Left renal cortex interstitium (tissue), 4 donors: ENCODE results near the gene PIGK. TPM values are rescaled to one million over a fixed set of nuclear protein-coding genes. Genes with fewer than 3 reads are reported as not detected.
"Not testable (repeated sequence)": the region's sequence is repeated elsewhere in the genome, so short reads cannot be mapped to it uniquely, and the experiment has no call there.

Source experiments
- DNase-seq, 4 donors: peaks; one replicate each; pipeline ENCODE4 v3.0.0-alpha.2; 2013; ENCODE audit warnings: low read depth in 4 of 4, low spot score in 2 of 4, missing footprints in 1 of 4
- polyA plus RNA-seq, 4 donors: library from polyadenylated mRNA; unstranded; fragments of 120-200 nt; gene quantifications; one replicate each; pipeline ENCODE4 v1.2.1, GENCODE V29; 2013; ENCODE audit not compliant: insufficient read length in 4 of 4

The PIGK gene
- polyA plus RNA-seq, result 10 to 100 TPM; 43.4 to 58.9 (median 49.7) TPM

GRCh38 chr1:77219166-77219887 is at the start of gene PIGK:
Gene PIGK, minus strand, starts transcription at chr1:77219430. Its CDS starts 28 bp downstream, at chr1:77219402.
- peak; percentile 56 to 84 (median 80) for DNase-seq

GRCh38 chr1:77267035-77267434 is 47.8 kb upstream of the PIGK start:
- no peak for DNase-seq

- DNase-seq, result no peak
Measured at GRCh38 chr1:77265180-77265579, 46.0 kb upstream of the PIGK start.

GRCh38 chr1:77263708-77264107 is 44.5 kb upstream of the PIGK start:
- DNase-seq, result no peak

GRCh38 chr1:77253211-77253610 is 34.0 kb upstream of the PIGK start:
- DNase-seq, result no peak

- DNase-seq, result no peak
Measured at GRCh38 chr1:77250126-77250525, 30.9 kb upstream of the PIGK start.

- no peak for DNase-seq
Measured at GRCh38 chr1:77245830-77246229, 26.6 kb upstream of the PIGK start.

- no peak for DNase-seq
Measured at GRCh38 chr1:77239311-77239710, 20.1 kb upstream of the PIGK start.

- DNase-seq, result no peak
Measured at GRCh38 chr1:77238462-77238861, 19.2 kb upstream of the PIGK start.

GRCh38 chr1:77234943-77235342 is 15.7 kb upstream of the PIGK start:
- DNase-seq, result no peak

GRCh38 chr1:77234096-77234495 is 14.9 kb upstream of the PIGK start:
- no peak for DNase-seq

GRCh38 chr1:77232829-77233228 is 13.6 kb upstream of the PIGK start:
- no peak for DNase-seq

- DNase-seq, result peak in 1 of 4 donors; percentile 6
Measured at GRCh38 chr1:77230051-77230450, 10.8 kb upstream of the PIGK start.

GRCh38 chr1:77228836-77229235 is 9.6 kb upstream of the PIGK start:
- DNase-seq, result no peak

GRCh38 chr1:77227381-77227780 is 8.2 kb upstream of the PIGK start:
- no peak for DNase-seq

- no peak for DNase-seq
Measured at GRCh38 chr1:77222496-77222895, 3.3 kb upstream of the PIGK start.

- no peak for DNase-seq
Measured at GRCh38 chr1:77220687-77221463, 1.6 kb upstream of the PIGK start.

GRCh38 chr1:77218477-77219165 is 609 bp downstream of the PIGK start:
- peak in 2 of 4 donors; percentile 2 to 20 for DNase-seq

GRCh38 chr1:77204043-77204442 is 15.2 kb downstream of the PIGK start:
- DNase-seq, result not testable (repeated sequence)

GRCh38 chr1:77202751-77203150 is 16.5 kb downstream of the PIGK start:
- no peak for DNase-seq

- no peak for DNase-seq
Measured at GRCh38 chr1:77200806-77201205, 18.4 kb downstream of the PIGK start.
